HG03097 (cell line): ENCODE data around the gene TBL3.
A peak's percentile ranks its signal among the peaks of the same experiment; 100 is the strongest.
"Not testable (repeated sequence)": the region's sequence is repeated elsewhere in the genome, so short reads cannot be mapped to it uniquely, and the experiment has no call there.

ENCODE experiments used
- ATAC-seq: cut with Tn5 transposase; IDR thresholded peaks from one replicate; pipeline ENCODE4 v1.9.1; 2021; ENCODE audit not compliant: unreplicated experiment, low FRiP score

TBL3 gene

GRCh38 chr16:1998852-1999801, 27.3 kb downstream of the TBL3 start:
- ATAC-seq = no peak

DNA sequence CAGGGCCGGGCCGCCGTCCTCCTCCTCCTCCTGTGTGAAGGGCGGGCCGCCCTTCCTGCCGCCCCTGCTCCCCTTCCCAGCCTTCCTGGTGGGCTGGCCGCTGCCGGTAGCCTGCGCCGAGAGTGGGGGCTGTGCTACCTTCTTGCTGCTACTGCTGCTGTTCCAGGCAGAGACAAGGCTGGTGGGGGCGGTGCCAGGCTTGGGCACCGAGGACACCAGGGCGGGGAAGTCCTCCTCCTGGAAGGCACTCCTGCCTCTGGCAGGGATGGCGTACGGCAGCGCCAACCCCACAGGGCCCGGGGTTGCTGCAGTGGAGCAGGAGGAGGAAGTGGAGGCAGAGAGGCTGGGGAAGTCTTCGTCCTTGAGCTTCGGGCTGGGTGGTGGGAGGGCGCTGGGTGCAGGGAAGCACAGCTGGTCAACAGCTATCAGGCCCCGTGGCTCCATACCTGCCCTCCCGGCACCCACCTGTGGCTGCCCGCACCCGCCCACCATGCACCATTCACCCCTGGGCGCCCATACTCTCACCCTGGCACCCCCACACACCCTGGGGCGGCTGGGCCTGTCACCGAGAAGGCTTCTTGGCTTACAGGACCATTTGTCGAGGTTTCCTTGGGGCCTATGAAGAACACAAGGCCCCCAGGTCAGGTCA, 28.1 kb downstream of the TBL3 start:
- ATAC-seq = no peak

GRCh38 chr16:2001035-2001434, 29.2 kb downstream of the TBL3 start:
- ATAC-seq = no peak

- ATAC-seq = no peak
Measured at GRCh38 chr16:2001456-2002355, 29.9 kb downstream of the TBL3 start.

DNA sequence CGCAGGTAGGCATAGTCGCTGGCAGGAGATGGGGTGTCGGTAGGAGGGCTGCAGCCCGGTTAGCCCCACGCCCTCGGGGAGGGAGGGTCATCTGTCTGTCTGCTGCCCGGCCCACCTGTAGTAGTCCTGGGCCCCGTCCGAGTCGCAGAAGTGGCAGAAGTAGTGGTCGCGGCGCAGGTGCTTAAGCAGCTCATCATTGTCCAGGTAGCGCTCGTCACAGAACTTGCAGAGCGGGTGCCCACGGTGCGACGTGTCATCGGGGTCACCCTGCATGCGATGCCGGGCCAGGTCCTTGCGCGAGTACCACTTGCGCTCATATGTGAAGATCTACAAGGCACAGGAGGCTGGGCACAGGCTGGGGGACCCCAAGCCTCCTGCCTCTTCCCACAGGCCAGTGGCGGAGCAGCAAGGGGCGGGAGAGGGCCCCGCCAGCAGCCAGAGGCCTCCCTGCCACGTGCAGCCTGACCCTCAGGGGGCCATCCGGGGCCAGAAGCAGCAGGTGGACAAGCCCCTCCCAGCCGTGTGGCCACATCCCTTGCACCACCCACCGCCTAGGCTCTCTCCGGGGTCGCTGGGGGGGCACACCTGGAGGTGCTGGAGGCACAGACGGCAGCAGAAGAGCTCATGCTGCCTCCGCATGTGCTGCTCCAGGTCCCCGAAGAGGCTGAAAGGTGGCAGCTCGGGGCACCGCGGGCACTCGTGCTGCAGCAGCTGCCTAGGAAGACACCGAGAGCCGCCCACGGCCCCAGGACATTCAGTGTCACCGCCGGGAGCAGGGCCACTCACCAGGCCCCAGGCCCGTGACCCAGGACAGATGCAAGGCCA, 30.8 kb downstream of the TBL3 start:
- no peak for ATAC-seq

GRCh38 chr16:2003231-2003826, 31.5 kb downstream of the TBL3 start:
- ATAC-seq = no peak

- ATAC-seq = no peak
Measured at GRCh38 chr16:2003827-2004641, 32.2 kb downstream of the TBL3 start.

DNA sequence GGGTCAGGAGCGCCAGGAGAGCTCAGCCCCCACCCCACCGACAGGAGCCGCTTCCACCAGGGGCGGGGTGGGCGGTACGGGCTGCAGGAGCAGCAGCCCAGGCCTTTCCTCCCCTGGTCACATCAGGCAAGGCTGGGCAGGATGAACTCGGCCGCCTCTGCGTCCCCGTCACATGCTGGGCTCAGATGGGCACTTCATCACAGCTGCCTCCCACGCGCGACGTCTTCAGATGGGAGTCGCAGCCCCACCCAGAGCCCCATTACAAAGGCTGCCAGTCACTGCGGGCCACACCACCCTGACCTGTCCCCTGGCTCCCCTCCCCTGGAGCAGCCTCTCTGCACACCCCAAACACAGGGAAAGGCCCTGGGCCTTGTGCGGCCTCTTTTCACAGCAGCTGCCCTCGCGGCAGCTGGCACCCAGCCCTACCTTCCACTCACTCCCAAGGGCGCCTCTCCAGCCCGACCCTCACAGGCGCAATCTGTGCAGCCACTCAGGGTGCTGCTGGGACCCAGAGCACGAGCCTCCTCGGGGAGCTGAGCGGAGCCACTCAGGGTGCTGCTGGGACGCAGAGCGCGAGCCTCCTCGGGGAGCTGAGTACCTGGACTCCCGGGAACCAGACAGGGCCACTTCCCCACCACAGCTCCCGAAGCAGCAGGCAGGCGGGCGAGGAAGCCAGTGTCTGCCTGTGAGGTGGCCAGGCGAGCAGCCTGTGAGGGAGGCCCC, 33.1 kb downstream of the TBL3 start:
- no peak for ATAC-seq

DNA sequence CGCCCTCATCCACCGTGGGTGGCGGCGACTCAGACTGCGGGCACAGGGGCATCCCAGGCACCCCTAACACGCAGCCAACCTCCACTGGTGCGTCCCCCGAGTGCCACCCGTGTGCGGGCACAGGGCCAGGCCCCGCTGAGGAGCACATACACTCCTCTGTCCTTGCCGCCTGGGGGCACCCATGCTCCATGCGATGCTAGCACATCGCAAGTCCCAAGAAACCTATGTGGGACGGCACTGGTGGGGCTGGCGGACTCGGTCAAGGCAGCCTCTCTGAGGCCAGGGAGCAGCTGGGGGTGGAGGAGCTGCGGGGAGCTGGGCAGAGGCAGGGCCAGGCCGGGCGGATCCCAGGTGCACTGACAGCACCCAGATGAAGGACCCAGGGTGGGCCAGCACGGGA, 33.8 kb downstream of the TBL3 start:
- ATAC-seq = no peak

DNA sequence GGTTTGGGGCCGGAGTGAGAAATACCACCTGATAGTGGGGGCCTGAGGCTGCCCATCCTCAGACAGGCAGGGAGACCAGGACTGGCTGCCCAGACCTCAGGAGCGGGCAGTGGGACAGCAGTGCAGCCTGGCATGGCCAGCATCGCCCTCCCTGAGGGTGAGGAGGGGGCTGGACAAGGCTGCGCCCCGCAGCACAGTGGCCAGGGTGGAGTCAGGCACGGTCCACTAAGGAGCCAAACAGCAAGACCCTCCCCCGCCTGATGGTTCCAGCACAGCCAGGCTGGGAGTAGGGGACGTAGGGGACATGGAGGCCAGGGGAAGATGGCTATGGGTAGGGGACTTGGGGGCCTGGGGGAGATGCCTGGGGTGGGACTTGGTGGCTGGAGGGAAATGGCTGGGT, 34.5 kb downstream of the TBL3 start:
- ATAC-seq = no peak

- no peak for ATAC-seq
Measured at GRCh38 chr16:2007081-2007836, 35.4 kb downstream of the TBL3 start.

GRCh38 chr16:2008009-2008526, 36.2 kb downstream of the TBL3 start:
- no peak for ATAC-seq

GRCh38 chr16:2008631-2009163, 36.8 kb downstream of the TBL3 start:
- no peak for ATAC-seq

- peak; percentile 23 for ATAC-seq
Measured at GRCh38 chr16:2009164-2009711, 37.4 kb downstream of the TBL3 start.

DNA sequence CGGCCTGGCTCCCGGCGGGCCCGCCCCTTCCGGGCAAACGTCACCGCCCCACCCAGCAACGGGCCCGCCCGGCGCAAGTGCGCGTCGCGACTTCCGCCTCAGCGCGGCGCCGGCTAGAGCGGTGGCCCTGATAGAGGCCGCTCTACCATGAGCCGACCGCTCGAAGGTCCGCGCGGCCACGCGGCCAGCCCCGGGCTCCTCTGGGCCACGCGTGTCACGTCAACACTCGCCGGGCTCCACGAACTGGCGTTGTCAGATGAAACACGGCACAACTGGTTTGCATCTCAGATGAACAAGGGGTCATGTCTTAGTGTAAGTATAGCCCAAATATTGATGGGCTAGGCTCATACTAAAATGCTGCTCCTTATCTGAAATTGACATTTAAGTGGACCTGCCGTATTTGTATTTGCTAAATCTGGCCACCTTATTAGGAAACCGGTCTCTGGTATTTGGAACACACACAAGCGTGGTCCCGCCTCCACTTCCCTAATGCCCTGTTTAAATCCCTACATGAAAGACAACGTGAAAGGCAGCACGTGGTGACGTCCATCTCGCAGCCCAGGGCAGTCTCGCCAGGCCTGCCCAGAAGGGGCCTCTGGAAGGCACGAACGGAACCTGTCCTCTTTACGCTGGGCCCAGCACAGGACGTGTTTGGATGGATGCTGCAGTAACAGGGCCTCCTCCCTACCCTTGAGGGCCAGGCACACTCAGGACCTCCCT, 38.1 kb downstream of the TBL3 start, which contains the start of gene ZNF598:
Gene ZNF598 (minus strand): TSS at position 31 of the 720 bp plus-strand sequence.
- peak; percentile 62 for ATAC-seq

DNA sequence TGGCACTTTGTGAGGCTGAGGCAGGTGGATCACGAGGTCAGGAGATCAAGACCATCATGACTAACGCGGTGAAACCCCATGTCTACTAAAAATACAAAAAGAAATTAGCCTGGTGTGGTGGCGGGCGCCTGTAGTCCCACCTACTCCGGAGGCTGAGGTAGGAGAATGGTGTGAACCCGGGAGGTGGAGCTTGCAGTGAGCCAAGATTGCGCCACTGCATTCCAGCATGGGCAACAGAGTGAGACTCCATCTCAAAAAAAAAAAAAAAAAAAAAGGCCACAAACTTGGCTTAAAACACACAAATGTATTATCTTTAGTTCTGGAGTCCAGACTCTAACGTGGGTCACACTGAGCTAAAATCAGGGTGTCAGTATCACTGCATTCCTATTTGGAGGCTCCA, 39.9 kb downstream of the TBL3 start:
- ATAC-seq = not testable (repeated sequence)
